Ovary (tissue), 9 donors: ENCODE measurements around the gene LARP4. TPM values are rescaled to one million over a fixed set of nuclear protein-coding genes. Genes with fewer than 3 reads are reported as not detected.

Experiments used
- DNase-seq, 5 donors: peaks; one replicate each; pipeline ENCODE4 v3.0.0-alpha.2; 2019 to 2020
- H3K27ac ChIP-seq, 2 donors: fragments of 200-600 bp; one replicate each; pipeline versions ENCODE4 v1.5.1 to v1.8.0; 2019 to 2022
- H3K27me3 ChIP-seq: fragments of 200-600 bp; one replicate; pipeline ENCODE4 v1.8.0; 2022
- H3K36me3 ChIP-seq: fragments of 200-600 bp; sonication (generic); one replicate; pipeline ENCODE4 v1.5.1; 2019
- H3K4me1 ChIP-seq: one replicate; pipeline ENCODE4 v1.8.1; 2013; ENCODE audit warnings: mild to moderate bottlenecking, moderate library complexity; ENCODE audit not compliant: insufficient read depth
- H3K4me3 ChIP-seq: fragments of 200-600 bp; sonication (generic); one replicate; pipeline ENCODE4 v1.5.1; 2017
- H3K9me3 ChIP-seq, 2 donors: fragments of 200-600 bp in 1 of 2; sonication (generic) in 1 of 2; one replicate each; pipeline versions ENCODE4 v1.5.1 to v1.8.1; 2013 to 2019; ENCODE audit warnings: mild to moderate bottlenecking in 1 of 2, moderate library complexity in 1 of 2
- EP300 ChIP-seq: sonication (generic); formaldehyde crosslinking; IDR thresholded peaks from one replicate; pipeline ENCODE4 v1.6.1; 2017; ENCODE audit warnings: antibody characterized with exemption
- POLR2A ChIP-seq: fragments of 450-650 bp; IDR thresholded peaks from one replicate; pipeline ENCODE4 v1.6.1; 2017; ENCODE audit warnings: antibody characterized with exemption, mild to moderate bottlenecking, moderate library complexity
- WGBS, 3 donors: extraction: QIAGEN DNeasy Blood & Tissue Kit in 1 of 3; methylation state at CpG; one replicate each; pipeline versions ENCODE4 v1.1.5 to v1.1.7; 2013 to 2017; 5-methylcytosine and 5-hydroxymethylcytosine counted together
- intact Hi-C, 4 donors: fragments of 100-400 bp; cut with DNase I; formaldehyde crosslinking; loops; one replicate each; pipeline versions ENCODE4 v1.11.0 to v1.15.1; 2022 to 2023
- polyA plus RNA-seq, 2 donors: library from polyadenylated mRNA; stranded (reverse); fragments of 200-250 nt in 1 of 2; fragments of 350-450 nt in 1 of 2; fragmentation: Illumina TruSeq in 1 of 2; extraction: RNeasy Lipid Tissue Mini Kit (QIAGEN cat#74804) in 1 of 2; gene quantifications; one replicate each; pipeline ENCODE4 v1.2.3, GENCODE V29; 2013 to 2014
- total RNA-seq, 7 donors: library from RNA; depleted of rRNA in 2 of 7; stranded (reverse); fragments of >200 nt in 2 of 7; fragmentation: NEBNext Ultra II Directional in 3 of 7; extraction: Animal tissue kit (Norgen Biotek cat#: 25700) in 3 of 7; gene quantifications; one replicate each; pipeline versions ENCODE4 v1.1.0 to v1.2.4, GENCODE V29; 2016 to 2023
- TF ChIP-seq, protein P1 (sequence below), 3 donors: fragments of 450-650 bp in 2 of 3; fragments of 200-600 bp in 1 of 3; IDR thresholded peaks; one replicate each; pipeline versions ENCODE4 v1.5.1 to v1.8.0; 2016 to 2022; ENCODE audit warnings: antibody characterized with exemption in 3 of 3, mild to moderate bottlenecking in 1 of 3
- donor health status: DM: no; HTN: no; CAD: no; lungs with moderate emphysema.
- donor health status: DM: no; HTN: no; CAD: no.
- donor health status: Bipolar disorder and iron deficiency.
- donor health status: DM: yes; HTN: yes; CAD: no.
- donor health status: DM: no; HTN: no; CAD: no.
- donor health status: DM: yes; HTN: yes; CAD: no.

The LARP4 gene
- total and polyA plus RNA-seq, 9 donors: 7.8 to 66.7 (median 46.6) TPM

DNA sequence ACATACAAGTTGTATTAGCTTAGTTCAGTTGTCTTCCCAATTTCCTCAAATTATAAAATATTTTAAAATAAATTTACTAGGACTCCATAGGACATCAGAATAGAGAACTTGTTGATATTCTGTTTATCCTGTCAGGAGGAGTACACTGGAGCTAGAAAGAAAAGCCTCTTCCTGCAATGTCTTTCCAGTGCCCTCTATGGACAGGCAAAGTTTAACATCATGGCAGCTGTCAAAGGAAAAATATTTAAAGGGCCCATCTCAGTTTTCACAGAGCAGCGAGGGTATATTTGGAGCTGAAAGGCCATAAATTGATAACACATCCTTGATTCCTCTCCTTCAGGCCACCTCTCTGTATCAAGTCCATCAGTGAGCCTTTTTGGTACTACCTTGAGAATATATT is 123.1 kb downstream of the LARP4 start:
- Histone ChIP-seq H3K4me1 (peaks cover 17% of the 10 kb centered on the region), H3K36me3 (no peaks in the 10 kb centered on the region), H3K9me3 (no peaks in the 10 kb centered on the region), H3K27ac (no peak overlapping the region), H3K4me3 (no peak overlapping the region), H3K27me3 (no peaks in the 10 kb centered on the region)
- intact Hi-C loops: no loop called here
- 95 to 100% (median 97%) methylated on average over 1 of the region's 1 CpG for WGBS, 3 donors
- DNase-seq: no peak
- TF ChIP-seq EP300: no peak
- TF ChIP-seq, protein P1, sequence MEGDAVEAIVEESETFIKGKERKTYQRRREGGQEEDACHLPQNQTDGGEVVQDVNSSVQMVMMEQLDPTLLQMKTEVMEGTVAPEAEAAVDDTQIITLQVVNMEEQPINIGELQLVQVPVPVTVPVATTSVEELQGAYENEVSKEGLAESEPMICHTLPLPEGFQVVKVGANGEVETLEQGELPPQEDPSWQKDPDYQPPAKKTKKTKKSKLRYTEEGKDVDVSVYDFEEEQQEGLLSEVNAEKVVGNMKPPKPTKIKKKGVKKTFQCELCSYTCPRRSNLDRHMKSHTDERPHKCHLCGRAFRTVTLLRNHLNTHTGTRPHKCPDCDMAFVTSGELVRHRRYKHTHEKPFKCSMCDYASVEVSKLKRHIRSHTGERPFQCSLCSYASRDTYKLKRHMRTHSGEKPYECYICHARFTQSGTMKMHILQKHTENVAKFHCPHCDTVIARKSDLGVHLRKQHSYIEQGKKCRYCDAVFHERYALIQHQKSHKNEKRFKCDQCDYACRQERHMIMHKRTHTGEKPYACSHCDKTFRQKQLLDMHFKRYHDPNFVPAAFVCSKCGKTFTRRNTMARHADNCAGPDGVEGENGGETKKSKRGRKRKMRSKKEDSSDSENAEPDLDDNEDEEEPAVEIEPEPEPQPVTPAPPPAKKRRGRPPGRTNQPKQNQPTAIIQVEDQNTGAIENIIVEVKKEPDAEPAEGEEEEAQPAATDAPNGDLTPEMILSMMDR (IDR thresholded peaks at IDR 0.05): no peak
- TF ChIP-seq POLR2A: no peak

DNA sequence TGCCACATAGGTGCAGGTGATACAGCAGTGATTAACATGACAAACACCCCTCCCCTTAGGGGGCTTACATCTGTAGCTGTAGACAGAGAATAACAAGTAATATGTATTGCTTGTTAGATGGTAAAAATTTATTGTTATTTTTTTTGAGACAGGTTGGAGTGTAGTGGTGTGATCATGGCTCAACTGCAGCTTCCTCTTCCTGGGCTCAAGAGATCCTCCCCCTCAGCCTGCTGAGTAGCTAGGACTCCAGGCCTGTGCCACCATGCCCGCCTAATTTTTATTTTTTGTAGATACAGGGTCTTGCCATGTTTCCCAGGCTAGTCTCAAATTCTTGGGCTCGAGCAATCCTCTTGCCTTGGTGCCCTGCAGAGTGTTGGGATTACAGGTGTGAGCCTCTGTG is 123.9 kb downstream of the LARP4 start:
- H3K4me3 ChIP-seq: no peak overlapping the region
- intact Hi-C loops: no loop called here
- no peak overlapping the region for H3K27ac ChIP-seq
- no peak for DNase-seq
- TF ChIP-seq EP300: no peak
- TF ChIP-seq, protein P1 (IDR thresholded peaks at IDR 0.05): no peak
- no peak for TF ChIP-seq POLR2A
- H3K36me3 ChIP-seq: no peaks in the 10 kb centered on the region
- H3K9me3 ChIP-seq: no peaks in the 10 kb centered on the region
- no peaks in the 10 kb centered on the region for H3K27me3 ChIP-seq
- peaks cover 17% of the 10 kb centered on the region for H3K4me1 ChIP-seq
- 94 to 97% (median 97%) methylated on average over 2 of the region's 2 CpGs for WGBS, 3 donors

DNA sequence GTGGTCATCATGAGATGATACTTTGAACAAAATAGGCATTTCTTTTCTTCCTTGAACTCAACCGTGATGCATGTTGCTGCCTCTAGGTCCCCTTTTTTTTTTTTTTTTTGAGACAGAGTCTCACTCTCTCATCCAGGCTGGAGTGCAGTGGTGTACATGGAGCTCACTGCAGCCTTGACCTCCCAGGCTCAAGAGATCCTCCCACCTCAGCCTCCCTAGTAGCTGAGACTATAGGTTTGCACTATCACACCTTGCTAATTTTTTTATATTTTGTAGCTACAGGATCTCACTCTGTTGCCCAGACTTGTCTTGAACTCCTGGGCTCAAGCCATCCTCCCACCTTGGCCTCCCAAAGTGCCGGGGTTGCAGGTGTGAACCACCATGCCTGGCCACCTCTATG is 124.7 kb downstream of the LARP4 start:
- 91 to 99% (median 99%) methylated on average over 2 of the region's 2 CpGs for WGBS, 3 donors
- Histone ChIP-seq H3K27ac (no peak overlapping the region), H3K36me3 (no peaks in the 10 kb centered on the region), H3K9me3 (no peaks in the 10 kb centered on the region), H3K4me3 (no peak overlapping the region), H3K27me3 (no peaks in the 10 kb centered on the region), H3K4me1 (peaks cover 15% of the 10 kb centered on the region)
- intact Hi-C loops: no loop called here
- TF ChIP-seq EP300 (no peak), POLR2A (no peak)
- TF ChIP-seq, protein P1 (IDR thresholded peaks at IDR 0.05): no peak
- no peak for DNase-seq

DNA sequence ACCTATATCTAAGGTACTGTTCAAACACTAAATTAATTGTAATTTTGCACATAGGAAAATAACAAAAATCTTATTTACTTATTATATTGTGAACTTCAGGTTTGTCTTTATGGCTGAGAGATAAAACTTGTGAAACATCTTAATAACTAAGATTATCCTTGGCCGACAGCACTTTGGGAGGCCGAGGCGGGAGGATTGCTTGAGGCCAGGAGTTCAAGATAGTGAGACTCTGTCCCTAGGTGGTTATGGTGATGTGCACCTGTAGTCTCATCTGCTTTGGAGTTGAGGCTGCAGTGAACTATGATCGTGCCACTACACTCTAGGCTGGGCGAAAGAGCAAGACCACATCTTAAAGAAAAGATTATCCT is 126.7 kb downstream of the LARP4 start:
- H3K4me1 ChIP-seq: peaks cover 15% of the 10 kb centered on the region
- no peaks in the 10 kb centered on the region for H3K27me3 ChIP-seq
- DNase-seq: no peak
- intact Hi-C loops: no loop called here
- no peaks in the 10 kb centered on the region for H3K36me3 ChIP-seq
- TF ChIP-seq POLR2A (no peak), EP300 (no peak)
- TF ChIP-seq, protein P1 (IDR thresholded peaks at IDR 0.05): no peak
- 83 to 94% (median 85%) methylated on average over 5 of the region's 5 CpGs for WGBS, 3 donors
- no peak overlapping the region for H3K27ac ChIP-seq
- no peak overlapping the region for H3K4me3 ChIP-seq
- no peaks in the 10 kb centered on the region for H3K9me3 ChIP-seq

DNA sequence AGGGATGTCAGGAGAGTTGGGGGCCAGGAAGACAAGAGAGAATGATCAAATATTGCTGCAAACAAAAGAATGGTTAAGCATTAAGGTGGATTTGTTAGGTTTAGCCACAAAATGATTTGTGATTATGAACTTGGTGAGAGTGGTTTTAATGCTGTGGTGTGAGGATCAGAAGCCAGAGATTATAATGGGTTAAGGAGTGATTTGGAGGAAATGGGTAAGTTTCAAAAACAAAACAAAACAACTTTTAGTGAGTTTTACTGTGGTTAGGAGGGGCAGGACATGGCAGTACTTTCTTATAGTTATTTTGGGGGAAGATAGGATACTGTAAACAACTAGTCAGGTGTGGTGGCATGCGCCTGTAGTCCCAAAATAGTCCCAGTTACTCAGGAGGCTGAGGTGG is 128.1 kb downstream of the LARP4 start:
- Histone ChIP-seq H3K36me3 (no peaks in the 10 kb centered on the region), H3K4me3 (no peak overlapping the region), H3K27me3 (no peaks in the 10 kb centered on the region), H3K9me3 (no peaks in the 10 kb centered on the region), H3K27ac (no peak overlapping the region), H3K4me1 (peaks cover 20% of the 10 kb centered on the region)
- 88 to 96% (median 92%) methylated on average over 1 of the region's 1 CpG for WGBS, 3 donors
- DNase-seq: no peak
- intact Hi-C loops: no loop called here
- TF ChIP-seq, protein P1 (IDR thresholded peaks at IDR 0.05): no peak
- TF ChIP-seq POLR2A (no peak), EP300 (no peak)
